ENCODE results near the gene DPP3. TPM values are rescaled to one million over a fixed set of nuclear protein-coding genes. Genes with fewer than 3 reads are reported as not detected.
A peak's percentile ranks its signal among the peaks of the same experiment; 100 is the strongest.
"Not testable (repeated sequence)": the region's sequence is repeated elsewhere in the genome, so short reads cannot be mapped to it uniquely, and the experiment has no call there.

The DPP3 gene, protein sequence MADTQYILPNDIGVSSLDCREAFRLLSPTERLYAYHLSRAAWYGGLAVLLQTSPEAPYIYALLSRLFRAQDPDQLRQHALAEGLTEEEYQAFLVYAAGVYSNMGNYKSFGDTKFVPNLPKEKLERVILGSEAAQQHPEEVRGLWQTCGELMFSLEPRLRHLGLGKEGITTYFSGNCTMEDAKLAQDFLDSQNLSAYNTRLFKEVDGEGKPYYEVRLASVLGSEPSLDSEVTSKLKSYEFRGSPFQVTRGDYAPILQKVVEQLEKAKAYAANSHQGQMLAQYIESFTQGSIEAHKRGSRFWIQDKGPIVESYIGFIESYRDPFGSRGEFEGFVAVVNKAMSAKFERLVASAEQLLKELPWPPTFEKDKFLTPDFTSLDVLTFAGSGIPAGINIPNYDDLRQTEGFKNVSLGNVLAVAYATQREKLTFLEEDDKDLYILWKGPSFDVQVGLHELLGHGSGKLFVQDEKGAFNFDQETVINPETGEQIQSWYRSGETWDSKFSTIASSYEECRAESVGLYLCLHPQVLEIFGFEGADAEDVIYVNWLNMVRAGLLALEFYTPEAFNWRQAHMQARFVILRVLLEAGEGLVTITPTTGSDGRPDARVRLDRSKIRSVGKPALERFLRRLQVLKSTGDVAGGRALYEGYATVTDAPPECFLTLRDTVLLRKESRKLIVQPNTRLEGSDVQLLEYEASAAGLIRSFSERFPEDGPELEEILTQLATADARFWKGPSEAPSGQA
- total RNA-seq (2014; rRNA removed; shearing (Covaris generic)), result 210 and 224 TPM in 2 replicates

DNA sequence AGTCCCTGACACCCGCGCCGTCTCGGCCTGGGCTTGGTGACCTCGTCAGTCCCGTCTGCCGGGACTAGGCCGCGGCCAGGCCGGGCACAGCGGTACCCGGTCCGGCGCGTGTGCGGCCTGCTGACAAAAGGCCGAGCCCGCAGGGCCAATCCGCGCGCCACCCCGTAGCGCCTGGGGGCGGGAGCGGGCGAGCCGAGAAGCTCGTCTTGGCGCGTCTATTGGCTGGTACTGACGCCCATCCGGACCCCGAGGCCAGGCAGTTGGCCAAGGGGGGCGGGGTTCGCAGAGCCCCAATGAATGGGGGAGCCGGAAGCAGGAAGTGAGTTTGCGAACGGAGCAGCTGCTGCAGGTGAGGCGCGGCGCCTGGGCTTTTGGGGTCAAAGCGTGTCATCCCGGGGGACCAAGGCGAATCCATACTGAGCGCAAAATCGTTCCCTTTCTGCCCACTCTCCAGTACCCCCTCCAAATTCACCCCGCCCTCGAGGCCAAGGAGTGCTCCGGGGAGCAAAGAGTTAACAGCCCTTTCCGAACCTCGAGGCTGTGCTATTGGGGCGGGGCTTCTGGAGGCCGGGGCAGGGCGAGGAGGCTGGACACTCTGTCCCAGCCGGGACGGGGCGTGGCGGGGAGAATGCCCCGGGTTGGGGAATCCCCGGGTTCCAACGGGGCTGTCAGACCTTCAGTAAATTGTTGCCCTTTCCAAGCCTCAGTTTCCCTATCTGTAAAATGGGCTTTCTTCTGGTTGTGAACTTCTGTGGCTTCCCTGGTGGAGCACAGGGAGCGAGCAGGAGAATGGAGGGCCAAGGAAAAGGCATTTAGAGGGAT is at the start of gene DPP3:
TSS of gene DPP3 (plus strand) at position 318 of the 822 bp plus-strand sequence. CDS start 1,767 bp downstream, outside the sequence.
- peak; percentile 99 for DNase-seq (ENCODE audit: low spot score)

DNA sequence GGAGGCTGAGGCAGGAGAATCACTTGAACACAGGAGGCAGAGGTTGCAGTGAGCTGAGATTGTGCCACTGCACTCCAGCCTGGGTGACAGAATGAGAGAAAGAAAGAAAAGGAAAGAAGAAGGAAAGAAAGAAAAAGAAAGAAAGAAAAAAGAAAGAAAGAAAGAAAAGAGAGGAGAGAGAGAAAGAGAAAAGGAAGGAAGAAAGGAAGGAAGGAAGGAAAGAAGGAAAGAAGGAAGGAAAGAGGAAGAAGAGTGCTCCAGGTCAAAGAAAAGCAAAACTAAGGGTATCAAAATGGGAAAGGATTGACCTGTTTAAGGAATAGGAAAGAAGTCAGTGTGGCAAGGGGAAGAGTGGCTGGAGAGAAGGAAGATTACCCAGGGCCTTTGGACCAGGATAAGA is 48.9 kb upstream of the DPP3 start:
- not testable (repeated sequence) for DNase-seq (ENCODE audit: low spot score)

DNA sequence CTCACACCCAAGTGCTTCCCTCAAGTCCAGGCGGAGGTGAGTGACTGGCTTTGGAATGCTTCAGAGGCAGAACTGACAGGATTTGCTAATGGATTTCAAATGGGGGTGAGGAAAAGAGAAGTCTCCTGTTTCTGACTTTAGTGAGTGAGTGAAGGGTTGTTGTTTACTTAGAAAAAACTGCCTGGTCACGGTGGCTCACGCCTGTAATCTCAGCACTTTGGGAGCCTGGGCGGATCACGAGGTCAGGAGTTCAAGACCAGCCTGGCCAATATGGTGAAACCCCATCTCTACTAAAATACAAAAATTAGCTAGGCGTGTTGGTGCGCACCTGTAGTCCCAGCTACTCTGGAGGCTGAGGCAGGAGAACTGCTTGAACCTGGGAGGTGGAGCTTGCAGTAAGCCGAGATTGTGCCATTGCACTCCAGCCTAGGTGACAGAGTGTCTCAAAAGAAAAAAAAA is 48.3 kb upstream of the DPP3 start:
- DNase-seq (ENCODE audit: low spot score), result not testable (repeated sequence)

DNA sequence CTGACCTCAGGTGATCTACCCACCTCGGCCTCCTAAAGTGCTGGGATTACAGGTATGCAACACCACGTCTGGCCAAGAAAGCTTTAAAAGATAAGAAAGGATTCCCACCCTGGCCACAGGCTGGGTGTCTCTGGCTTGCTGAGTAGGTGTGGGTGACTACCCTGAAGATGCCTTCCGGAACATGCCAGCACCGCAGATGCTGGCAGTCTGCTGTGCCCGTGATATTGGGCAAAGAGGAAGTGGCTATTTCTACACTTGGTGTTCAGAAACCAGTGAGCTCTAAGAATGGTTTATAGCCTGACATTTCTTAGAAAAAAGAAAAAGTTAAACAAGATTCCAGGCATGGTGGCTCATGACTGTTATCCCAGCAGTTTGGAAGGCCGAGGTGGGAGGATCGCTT is 47.6 kb upstream of the DPP3 start:
- DNase-seq (ENCODE audit: low spot score), result no peak

DNA sequence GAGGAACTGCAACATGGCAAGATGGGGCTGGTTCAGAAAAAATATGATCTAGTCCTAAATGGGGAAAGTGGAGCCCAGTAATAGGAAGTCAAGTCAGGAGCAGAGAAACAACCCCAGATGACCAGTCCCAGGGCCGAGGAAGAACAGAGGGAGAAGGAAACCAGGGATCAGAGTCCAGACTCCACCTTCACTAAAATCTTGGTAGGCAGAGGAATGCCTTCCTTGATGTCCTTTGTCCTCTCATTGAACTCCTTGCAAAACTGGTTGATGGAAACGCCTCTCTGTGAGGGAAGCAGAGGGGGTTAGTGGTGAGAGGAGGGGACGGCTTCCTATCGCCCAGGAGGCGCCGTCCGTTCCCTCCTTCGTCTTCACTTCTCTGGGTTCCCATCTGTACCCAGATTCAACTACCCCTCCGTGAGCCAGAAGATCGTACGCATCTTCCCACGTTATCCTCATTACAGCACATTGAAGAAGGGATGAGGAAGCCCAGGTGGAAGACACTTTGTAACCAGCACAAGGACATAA is 42.2 kb upstream of the DPP3 start:
- DNase-seq (ENCODE audit: low spot score), result peak; percentile 51

DNA sequence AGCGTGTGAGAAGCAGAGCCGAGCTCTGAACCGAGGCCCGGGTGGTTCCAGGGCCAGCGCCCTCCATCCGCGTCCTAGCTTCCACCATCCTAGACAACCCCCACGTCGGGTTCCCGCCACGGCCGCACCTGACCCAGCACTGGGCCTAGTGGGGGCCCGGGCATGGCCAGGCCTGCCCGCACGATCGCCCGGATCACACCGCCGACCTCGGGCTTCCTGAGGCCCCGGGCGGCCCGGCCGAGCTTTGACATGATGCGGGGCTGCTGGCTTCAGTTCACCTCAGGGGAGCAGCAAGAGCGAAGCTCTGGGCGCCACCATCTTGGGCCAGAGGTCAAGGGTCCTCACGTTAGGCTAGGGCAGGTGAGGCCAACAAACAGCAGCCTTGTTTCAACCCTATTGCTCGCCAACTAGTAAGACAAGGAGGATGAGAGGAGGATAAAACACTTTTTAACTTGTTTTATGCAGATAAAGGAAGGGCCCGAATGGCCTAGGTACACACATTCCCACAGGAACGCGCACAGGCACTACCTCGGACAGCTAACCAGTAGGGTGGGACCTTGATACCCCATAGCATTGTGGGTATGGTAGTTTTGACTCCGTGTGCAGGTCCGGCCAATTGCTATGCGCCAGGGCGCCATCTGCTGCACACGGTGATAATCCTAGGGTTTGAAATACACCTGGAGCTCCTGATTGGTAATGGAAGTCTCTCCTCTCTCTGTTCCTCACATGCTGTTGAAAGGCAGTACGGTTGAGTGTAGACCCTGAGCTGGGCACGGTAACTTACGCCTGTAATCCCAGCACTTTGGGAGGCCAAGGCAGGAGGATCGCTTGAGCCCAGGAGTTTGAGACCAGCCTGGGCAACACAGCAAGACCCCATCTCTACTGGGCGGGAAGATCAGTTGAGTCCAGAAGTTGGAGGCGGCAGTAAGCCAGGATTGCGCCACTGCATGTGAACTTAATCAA is 41.4 kb upstream of the DPP3 start, which contains the start of gene MRPL11:
TSS of gene MRPL11 (minus strand) at position 345 of the 963 bp plus-strand sequence. CDS start at position 251, 94 bp downstream.
- DNase-seq (ENCODE audit: low spot score), result peak; percentile 99

DNA sequence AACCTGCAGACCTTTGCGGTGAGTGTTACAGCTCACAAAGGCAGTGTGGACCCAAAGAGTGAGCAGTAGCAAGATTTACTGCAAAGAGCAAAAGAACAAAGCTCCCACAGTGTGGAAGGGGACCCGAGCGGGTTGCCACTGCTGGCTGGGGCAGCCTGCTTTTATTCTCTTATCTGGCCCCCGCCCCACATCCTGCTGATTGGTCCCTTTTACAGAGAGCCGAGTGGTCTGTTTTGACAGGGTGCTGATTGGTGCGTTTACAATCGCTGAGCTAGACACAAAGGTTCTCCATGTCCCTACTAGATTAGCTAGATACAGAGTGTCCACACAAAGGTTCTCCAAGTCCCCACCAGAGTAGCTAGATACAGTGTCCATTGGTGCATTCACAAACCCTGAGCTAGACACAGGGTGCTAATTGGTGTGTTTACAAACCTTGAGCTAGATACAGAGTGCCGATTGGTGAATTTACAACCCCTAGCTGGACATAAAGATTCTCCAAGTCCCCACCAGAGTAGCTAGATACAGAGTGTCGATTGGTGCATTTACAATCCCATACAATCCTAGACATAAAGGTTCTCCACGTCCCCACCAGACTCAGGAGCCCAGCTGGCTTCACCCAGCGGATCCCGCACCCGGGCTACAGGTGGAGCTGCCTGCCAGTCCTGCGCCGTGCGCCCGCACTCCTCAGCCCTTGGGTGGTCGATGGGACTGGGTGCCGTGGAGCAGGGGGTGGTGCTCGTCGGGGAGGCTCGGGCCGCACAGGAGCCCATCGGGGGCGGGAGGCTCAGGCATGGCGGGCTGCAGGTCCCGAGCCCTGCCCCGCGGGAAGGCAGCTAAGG is 39.9 kb upstream of the DPP3 start:
- not testable (repeated sequence) for DNase-seq (ENCODE audit: low spot score)

DNA sequence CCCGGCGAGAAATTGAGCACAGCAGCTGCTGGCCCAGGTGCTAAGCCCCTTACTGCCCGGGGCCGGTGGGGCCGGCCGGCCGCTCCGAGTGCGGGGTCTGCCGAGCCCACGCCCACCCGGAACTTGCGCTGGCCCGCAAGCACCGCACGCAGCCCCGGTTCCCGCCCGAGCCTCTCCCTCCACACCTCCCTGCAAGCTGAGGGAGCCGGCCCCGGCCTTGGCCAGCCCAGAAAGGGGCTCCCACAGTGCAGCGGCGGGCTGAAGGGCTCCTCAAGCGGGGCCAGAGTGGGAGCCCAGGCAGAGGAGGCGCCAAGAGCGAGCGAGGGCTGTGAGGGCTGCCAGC is 39.3 kb upstream of the DPP3 start:
- not testable (repeated sequence) for DNase-seq (ENCODE audit: low spot score)

DNA sequence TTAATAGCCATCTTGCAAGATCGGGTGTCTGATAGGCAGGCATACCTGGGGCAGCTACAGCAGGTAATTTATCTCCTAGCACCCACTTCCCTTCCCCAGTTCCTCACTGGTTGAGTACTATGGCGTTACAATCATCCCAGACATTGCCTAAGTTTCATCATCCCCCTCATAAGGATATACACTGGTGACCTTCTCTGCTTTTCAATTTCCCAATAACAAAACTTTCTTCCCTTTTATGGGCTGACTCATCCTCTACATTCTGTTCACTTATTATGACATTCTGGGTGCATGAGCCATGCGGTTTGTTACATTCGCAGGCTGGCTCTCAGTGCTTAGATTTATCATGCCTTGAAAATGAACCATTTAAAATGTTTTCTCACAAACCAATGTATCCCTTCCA is 36.6 kb upstream of the DPP3 start:
- peak; percentile 12 for DNase-seq (ENCODE audit: low spot score)

DNA sequence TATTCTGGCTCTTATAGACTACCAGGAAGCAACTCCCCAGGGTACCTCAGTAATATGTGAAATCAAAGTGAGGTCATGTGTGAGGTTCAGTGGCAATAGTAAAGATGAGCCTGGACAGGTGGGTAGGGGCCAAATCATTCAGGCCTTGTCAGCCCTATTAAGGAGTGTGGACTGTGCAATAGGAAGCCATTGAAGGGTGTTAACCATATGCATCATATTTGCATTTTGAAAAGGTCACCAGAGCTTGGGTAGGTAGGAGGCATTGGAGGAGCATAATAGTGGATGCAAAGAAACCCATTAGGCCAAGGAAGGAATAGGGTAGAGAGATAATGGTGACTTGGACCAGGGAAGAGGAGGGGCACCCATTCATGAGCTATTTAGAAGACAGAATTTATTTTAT is 33.2 kb upstream of the DPP3 start:
- no peak for DNase-seq (ENCODE audit: low spot score)

DNA sequence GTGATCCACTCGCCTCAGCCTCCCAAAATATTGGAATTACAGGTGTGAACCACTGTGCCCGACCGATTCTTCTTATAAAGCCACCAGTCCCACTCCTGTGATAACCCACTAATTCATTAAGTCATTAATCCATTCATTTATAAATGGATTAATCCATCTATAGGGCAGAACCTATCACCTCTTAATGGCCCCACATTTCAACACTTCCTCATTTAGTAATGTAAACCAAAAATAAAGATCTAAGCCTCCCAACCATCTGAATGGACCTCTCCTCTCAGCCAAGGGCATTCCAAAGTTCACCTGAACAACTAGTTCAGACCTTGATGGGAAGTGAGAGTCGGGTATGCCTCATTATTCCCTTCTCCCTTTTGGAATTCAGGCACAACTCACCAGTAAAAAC is 31.7 kb upstream of the DPP3 start:
- DNase-seq (ENCODE audit: low spot score), result no peak

DNA sequence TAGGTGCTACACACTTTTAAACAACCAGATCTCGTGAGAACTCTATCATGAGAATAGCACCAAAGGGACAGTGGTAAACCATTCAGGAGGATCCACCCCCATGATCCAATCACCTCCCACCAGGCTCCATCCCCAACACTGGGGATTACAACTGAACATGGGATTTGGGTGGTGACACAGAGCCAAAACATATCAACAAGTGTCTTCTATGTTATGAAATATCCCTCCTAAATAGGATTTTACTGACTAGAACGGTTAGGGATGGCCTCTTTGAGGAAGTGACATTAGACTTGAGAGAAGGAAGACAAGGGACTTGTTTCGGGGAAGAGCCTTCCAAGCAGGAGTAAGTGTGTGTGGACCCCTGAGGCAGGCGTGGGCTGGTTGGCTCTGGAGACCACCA is 29.7 kb upstream of the DPP3 start:
- no peak for DNase-seq (ENCODE audit: low spot score)

DNA sequence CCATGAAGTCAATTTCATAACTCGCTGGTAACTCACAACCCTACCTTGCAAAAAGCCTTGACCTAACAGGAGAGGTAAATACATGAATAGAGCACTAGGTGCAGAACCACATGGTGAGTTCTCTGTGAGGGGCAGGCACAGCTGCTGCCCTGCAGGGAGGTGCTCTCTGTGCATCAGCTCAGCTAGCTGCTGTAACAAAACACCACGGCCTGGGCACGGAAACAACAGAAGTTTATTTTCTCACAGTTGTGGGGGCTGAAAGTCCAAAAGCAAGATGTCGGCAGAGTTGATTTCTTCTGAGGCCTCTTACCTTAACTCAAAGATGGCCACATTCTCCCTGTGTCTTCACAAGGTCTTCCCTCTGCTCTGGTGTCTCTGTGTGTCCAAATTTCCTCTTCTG is 28.6 kb upstream of the DPP3 start:
- no peak for DNase-seq (ENCODE audit: low spot score)

DNA sequence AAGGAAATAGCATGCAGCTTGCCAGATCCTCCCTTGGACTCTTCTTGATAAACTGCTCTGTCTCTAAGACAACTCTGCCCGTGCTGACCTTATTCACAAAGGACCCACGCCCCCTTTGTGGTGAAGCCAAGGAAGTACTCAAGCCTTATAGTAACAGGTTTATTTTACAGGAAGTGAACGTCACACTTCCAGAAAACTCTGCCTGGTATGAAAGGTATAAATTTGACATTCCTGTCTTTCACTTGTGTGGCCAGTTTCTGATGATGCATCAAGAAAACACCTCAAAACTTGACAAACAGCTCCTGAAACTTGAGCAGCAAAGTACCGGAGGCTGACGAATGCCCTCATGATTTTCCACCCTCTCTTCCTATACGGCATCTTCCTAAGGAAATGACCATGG is 26.0 kb upstream of the DPP3 start:
- no peak for DNase-seq (ENCODE audit: low spot score)

DNA sequence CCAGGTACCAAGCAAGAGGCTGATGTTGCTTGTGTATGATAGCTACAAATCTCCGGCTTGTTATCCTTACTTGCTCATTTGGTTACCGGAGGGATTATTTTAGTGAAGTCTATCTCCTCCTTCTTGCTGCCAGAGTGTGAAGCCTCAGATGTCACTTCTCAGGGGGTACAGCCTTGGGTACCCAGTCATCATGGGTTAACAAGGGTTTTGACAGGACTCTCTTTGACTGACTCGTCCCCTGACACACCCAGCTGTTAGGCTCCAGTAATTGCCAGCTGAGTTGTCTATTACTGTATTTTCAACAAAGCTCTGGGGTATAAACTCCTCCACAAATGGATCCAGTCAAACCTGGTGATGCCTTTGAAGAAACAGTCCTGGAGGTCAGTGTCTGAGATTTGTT is 25.4 kb upstream of the DPP3 start:
- no peak for DNase-seq (ENCODE audit: low spot score)

DNA sequence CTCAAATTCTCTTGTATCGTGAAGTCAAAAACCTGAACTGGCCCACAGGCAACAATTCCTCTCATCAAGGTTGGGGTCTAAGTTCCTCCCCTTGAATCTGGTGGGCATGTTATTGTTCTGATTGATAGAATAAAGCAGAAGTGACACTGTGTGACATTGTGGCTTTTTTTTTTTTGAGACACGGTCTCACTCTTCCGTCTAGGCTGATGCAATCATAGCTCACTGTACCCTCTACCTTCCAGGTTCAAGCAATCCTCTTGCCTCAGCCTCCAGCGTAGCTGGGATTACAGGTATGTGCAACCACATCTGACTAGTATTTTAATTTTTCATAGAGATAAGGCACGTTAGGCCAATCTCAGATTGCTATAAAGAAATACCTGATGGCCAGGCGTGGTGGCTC is 22.4 kb upstream of the DPP3 start:
- DNase-seq (ENCODE audit: low spot score), result no peak

DNA sequence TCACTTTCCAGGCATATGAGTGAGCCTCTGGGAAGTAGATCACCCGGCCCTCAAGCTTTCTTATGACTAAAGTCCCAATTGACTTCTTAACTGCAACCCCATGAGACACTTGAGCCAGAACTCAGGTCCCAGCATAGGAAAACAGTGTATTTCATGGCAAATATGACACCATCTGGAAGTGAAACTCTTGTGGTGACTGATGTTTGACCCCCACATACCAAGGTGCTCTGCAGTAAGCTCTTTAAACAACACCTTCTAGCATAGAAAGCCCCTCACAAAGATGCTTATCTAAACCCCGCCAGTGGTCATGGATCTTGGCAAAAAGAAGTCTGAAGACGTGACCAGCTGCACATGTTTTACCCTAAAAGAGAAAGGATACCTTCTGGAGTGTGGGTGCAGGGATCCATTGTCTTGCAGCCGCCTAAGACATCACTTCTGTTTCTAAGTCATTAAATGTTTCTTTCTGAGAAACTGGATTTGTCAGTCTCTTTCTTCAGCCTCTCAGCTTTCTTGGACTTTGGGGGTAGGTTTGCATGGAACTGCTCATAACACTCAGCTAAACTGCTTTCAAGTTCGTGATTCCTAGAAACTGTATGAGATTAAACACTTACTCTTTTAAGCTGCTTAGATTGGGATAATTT is 21.0 kb upstream of the DPP3 start:
- DNase-seq (ENCODE audit: low spot score), result no peak

DNA sequence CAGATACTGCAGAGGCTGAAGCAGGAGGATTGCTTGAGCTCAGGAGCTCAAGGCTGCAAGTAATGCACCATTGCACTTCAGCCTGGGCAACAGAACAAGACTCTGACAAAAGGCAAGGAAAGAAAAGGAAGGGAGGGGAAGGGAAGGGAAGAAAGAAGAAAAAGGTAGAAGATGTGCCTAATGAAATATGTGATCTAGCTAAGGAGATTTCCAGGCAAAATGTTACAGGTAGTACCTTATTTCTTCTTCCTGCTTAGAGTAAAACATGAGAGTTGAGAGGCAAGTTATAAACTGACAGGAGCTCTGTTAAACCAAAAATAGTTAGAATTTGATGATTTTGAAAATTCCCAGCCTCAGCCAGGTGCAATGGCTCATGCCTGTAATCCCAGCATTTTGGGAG is 18.2 kb upstream of the DPP3 start:
- no peak for DNase-seq (ENCODE audit: low spot score)

DNA sequence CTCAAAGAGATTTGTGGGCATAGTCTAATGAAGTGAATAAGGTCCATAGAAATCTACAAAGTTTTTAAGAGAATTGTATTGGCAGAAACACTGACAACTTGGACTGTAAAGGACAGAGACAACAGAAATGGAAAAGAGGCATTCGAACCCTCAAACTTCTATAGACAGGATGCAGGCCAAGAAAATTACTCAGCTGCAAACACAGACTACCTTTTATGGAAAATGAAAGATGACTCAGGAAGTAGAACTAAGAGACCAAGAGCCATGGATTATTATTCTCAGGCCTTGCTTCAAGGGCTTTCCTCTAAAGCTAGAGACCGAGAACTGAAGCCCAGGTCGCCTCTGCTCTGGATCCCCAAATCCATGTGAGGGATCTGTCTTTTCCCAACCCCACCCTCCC is 17.3 kb upstream of the DPP3 start:
- DNase-seq (ENCODE audit: low spot score), result no peak

Measured in HT-29 (cell line).